Inflammatory macrophage treated with lipopolysaccharide for 1 hour (primary cell): ENCODE data around the gene PNRC2.
"Not testable (repeated sequence)": the region's sequence is repeated elsewhere in the genome, so short reads cannot be mapped to it uniquely, and the experiment has no call there.

ENCODE experiments used
- DNase-seq, 2 donors: peaks; one replicate each; pipeline ENCODE4 v3.0.0-alpha.2; 2020 to 2022

The PNRC2 gene

DNA sequence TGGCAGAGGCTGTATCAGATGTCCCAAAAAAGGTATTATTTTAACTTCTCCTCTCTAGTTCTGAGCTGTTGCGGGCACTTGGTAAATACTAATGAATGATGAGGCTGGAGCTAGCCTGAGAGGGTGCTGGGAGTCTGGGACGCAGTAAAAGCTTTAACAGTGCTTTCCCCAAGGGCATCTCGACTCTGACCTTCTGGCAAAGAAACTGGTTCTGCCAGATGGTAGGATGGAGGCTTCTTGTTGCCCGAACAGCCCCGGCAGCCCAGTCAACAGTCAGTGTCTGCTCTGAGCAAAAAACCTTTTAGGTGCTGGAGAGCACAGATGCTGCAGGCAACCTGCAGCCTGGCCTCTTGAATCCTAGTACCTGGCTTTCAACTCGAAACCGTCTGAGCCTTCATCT, 2.5 kb upstream of the PNRC2 start:
- DNase-seq = no peak

GRCh38 chr1:23958040-23958809, 1.4 kb upstream of the PNRC2 start:
- DNase-seq = not testable (repeated sequence)

DNA sequence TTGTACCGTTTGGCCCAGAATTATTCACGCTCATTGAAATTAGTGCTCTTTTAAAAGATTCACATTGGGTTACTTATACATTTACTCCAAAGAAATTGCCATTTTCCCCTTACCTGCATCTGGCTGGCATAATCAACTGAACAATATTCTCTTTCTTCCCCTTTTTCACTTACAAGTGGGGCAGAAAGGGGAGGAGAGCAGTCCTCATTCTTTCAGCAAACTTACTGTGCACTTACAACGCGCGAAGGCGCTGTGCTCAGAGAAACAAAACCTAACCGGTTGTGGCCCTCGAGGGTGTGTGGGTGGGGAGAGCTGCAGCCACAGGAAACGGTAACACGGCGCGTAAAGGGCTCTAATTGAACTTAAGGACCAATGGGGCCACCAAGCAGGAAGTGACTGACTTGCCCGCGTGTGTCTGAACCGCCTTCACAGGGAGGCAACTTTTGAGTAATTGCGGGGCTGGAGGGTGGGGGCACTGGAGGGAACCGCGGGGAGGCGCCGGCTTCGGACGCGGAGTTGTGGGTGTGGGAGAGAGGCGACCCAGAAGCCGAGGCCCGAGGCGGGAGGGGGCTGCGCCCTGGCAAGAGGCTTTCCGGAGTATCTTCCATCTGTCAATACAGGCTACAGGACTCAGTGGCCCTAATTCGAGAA, 693 bp upstream of the PNRC2 start:
- peak; percentile 99 to 100 for DNase-seq

- DNase-seq = peak; percentile 91
Measured at GRCh38 chr1:23960291-23961020, 828 bp downstream of the PNRC2 start.

GRCh38 chr1:23963617-23964234, 4.1 kb downstream of the PNRC2 start:
- DNase-seq = no peak

GRCh38 chr1:23964235-23964668, 4.6 kb downstream of the PNRC2 start:
- peak; percentile 50 to 63 for DNase-seq

DNA sequence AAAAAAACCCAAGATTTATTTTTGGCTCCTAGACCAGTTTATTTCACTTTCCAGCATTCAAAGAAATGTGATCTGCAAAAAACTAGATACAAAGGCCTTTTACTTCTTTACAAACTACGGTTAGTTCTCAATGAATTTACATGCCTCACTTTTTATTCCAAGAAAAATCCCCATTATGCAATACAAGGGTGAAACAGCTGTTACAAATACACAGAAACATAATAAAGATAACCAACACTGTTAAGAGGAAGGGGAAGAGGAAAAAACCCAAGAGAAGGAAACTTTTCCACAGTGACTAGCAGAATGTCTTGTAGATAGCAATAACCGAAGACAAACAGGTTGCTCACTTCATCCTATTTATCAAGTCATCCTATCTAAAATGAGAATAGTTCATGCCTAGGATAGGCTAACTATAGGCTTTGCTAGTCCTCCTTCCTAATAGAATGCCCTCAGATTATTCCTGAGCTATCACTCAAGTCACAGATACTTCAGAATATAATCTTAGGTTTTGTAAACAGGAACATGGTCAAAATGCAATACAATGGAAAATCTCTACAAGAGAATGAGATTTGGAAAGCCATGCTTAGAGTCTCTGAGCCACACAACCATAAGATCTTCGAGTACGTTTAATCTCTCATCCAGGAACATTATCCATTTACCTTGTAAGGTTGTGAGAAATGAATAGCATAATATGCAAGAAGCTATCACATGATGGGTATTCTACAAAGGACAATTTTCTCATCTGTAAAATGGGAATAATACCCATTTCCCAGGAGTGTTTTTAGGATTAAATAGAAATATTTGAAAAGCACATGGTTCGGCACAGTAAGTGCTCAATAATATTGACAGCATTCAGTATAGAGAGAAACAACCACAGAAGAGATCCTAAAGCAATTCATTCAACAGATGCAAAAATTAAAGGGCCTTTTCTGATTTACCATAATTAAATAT, 5.4 kb downstream of the PNRC2 start:
- peak; percentile 92 to 94 for DNase-seq

DNA sequence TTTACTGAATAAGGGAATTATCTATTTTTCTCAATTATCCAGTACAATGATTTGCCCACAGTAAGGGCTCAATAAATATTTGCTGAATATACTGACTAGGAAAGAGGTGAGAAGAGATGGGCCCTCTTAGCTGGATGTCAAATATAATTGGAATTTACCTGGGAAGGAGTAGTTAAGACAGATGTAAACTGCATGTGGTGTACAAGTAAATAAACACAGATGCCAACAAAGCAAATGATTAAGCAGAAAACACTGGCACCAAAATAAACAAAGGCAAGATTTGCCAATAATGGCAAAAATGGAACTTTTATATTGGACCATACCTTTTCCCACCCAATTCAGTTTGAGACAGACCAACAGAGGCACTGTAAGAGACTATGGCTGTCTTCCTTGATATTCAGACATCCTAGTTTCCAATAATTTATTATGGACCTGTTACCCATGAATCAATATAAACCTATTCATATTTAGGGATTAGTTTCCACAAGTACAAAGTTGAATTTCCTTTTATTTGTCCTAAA, 7.4 kb downstream of the PNRC2 start:
- no peak for DNase-seq

GRCh38 chr1:23967871-23968270, 8.2 kb downstream of the PNRC2 start:
- no peak for DNase-seq

GRCh38 chr1:23977187-23977853, 17.7 kb downstream of the PNRC2 start:
- DNase-seq = no peak

DNA sequence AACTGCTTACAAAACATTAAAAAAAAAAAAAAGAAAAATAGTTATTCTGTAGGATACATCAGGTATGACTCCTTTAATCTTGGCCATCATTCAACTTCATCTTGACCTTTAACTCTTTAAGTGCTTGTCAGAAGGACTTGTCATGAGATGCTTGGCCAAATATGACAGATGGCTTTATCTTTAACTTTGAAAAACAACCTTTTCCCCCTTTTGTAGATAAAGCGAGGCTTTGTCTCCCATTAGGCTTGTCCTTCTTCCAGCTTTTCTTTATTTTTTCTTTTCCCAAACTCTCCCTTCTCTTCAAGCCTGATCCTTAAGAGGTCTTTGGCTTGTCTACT, 18.2 kb downstream of the PNRC2 start:
- no peak for DNase-seq

GRCh38 chr1:23978805-23979204, 19.2 kb downstream of the PNRC2 start:
- DNase-seq = no peak

- no peak for DNase-seq
Measured at GRCh38 chr1:23979387-23979880, 19.8 kb downstream of the PNRC2 start.

GRCh38 chr1:23979881-23980727, 20.5 kb downstream of the PNRC2 start, which contains the start of gene SRSF10:
Gene SRSF10 (minus strand): TSS chr1:23980327. CDS start chr1:23980255, 72 bp downstream.
- DNase-seq = peak; percentile 97 to 99

GRCh38 chr1:23980728-23981070, 21.1 kb downstream of the PNRC2 start:
- no peak for DNase-seq

- no peak for DNase-seq
Measured at GRCh38 chr1:23984417-23985186, 25.0 kb downstream of the PNRC2 start.

GRCh38 chr1:23987038-23987437, 27.4 kb downstream of the PNRC2 start:
- DNase-seq = not testable (repeated sequence)

DNA sequence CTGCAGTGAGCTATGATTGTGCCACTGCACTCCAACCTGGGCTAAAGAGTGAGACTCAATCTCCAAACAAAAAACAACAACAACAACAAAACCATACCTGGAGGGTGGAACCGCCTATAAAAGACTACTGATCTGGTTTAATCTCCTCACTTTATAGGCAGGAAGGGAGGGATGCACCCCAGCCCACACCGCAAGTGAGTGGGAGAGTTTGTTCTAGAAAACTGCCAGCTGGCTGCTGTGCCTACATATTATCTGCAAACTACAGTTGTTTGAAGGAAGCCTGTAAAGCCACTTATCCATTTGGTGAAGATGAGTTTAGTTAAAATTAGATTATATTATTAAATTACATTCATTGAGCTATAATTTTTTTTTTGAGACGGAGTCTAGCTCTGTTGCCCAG, 29.6 kb downstream of the PNRC2 start:
- no peak for DNase-seq

DNA sequence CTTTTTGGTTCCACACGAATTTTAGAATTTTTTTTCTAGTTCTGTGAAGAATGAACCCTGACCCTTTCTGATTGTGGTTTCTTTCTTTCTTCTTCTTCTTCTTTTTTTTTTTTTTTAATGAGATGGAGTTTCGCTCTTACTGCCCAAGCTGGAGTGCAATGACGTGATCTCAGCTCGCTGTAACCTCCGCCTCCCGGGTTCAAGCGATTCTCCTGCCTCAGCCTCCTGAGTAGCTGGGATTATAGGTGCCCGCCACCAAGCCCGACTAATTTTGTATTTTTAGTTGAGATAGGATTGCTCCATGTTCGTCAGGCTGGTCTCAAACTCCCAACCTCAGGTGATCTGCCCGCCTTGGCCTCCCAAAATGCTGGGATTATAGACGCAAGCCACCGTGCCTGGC, 32.4 kb downstream of the PNRC2 start:
- DNase-seq = not testable (repeated sequence)
